CD8-positive, alpha-beta memory T cell (primary cell): ENCODE data around the gene AIG1. TPM values are rescaled to one million over a fixed set of nuclear protein-coding genes. Genes with fewer than 3 reads are reported as not detected.

Source experiments
- CTCF ChIA-PET: fragments of 350-600 bp; sonication (Branson Sonifier 250); formaldehyde crosslinking; loops from one replicate; lab custom pipeline; 2021; ENCODE audit warnings: antibody characterized with exemption; lab: Charles Lee
- POLR2A ChIA-PET: fragments of 350-600 bp; sonication (Branson Sonifier 250); formaldehyde crosslinking; loops from one replicate; lab custom pipeline; 2021; ENCODE audit warnings: antibody characterized with exemption; lab: Charles Lee
- DNase-seq, 5 donors: peaks; one replicate each; pipeline versions ENCODE4 v3.0.0 to v3.0.0-alpha.2; 2020 to 2022; ENCODE audit warnings: mixed read lengths in 1 of 5
- H3K27ac ChIP-seq: one replicate; pipeline ENCODE4 v1.7.0; 2013; ENCODE audit warnings: low read depth, mild to moderate bottlenecking, low read length, moderate library complexity
- H3K27me3 ChIP-seq: 2 replicates; pipeline ENCODE4 v1.7.0; 2013; ENCODE audit warnings: low read length, mild to moderate bottlenecking; ENCODE audit not compliant: insufficient read depth, poor library complexity, severe bottlenecking
- H3K36me3 ChIP-seq: 2 replicates; pipeline ENCODE4 v1.7.0; 2013; ENCODE audit warnings: mild to moderate bottlenecking, low read length, moderate library complexity; ENCODE audit not compliant: insufficient read depth
- H3K4me1 ChIP-seq: 2 replicates; pipeline ENCODE4 v1.7.0; 2013; ENCODE audit warnings: mild to moderate bottlenecking, low read length, moderate library complexity; ENCODE audit not compliant: insufficient read depth
- H3K4me3 ChIP-seq: 2 replicates; pipeline ENCODE4 v1.7.0; 2013; ENCODE audit warnings: mild to moderate bottlenecking, low read length
- H3K9me3 ChIP-seq: 2 replicates; pipeline ENCODE4 v1.7.0; 2013; ENCODE audit warnings: mild to moderate bottlenecking, low read length
- H3K27ac Mint-ChIP-seq, 8 donors: one replicate each; pipeline ENCODE4 v1.8.0; 2020 to 2021; ENCODE audit warnings: mixed read lengths in 8 of 8, mild to moderate bottlenecking in 6 of 8, inconsistent platforms in 3 of 8, moderate library complexity in 3 of 8
- H3K27me3 Mint-ChIP-seq, 2 donors: one replicate each; pipeline ENCODE4 v1.8.0; 2020 to 2021; ENCODE audit warnings: mixed read lengths in 2 of 2, mild to moderate bottlenecking in 1 of 2, moderate library complexity in 1 of 2
- H3K36me3 Mint-ChIP-seq, 3 donors: one replicate each; pipeline ENCODE4 v1.8.0; 2020 to 2021; ENCODE audit warnings: mixed read lengths in 3 of 3, inconsistent platforms in 1 of 3, mild to moderate bottlenecking in 1 of 3
- H3K4me1 Mint-ChIP-seq, 3 donors: one replicate each; pipeline ENCODE4 v1.8.0; 2020 to 2021; ENCODE audit warnings: mixed read lengths in 3 of 3, inconsistent platforms in 1 of 3, mild to moderate bottlenecking in 1 of 3
- H3K4me3 Mint-ChIP-seq, 7 donors: one replicate each; pipeline ENCODE4 v1.8.0; 2020 to 2021; ENCODE audit warnings: mixed read lengths in 7 of 7, mild to moderate bottlenecking in 6 of 7, moderate library complexity in 4 of 7, inconsistent platforms in 2 of 7
- H3K9me3 Mint-ChIP-seq, 5 donors: one replicate each; pipeline ENCODE4 v1.8.0; 2020 to 2022; ENCODE audit warnings: mixed read lengths in 5 of 5, mild to moderate bottlenecking in 3 of 5, moderate library complexity in 2 of 5, inconsistent platforms in 1 of 5
- polyA plus RNA-seq: library from polyadenylated mRNA; unstranded; fragments of 300-500 nt; fragmentation: Illumina TruSeq; gene quantifications from one replicate; pipeline ENCODE4 v1.2.3, GENCODE V29; 2021
- total RNA-seq, 2 experiments: library from RNA; stranded (reverse); gene quantifications; one replicate each; pipeline ENCODE4 v1.2.3, GENCODE V29; 2021

The AIG1 gene
- total and polyA plus RNA-seq, 3 experiments from 2014 or later: 6.9 to 17.3 (median 8.2) TPM

- CTCF ChIA-PET: no interaction called here
- H3K9me3 Mint-ChIP-seq: peaks cover 0 to 3% (median 0%) of the 10 kb centered on the region in 5 donors
Observed at GRCh38 chr6:143049611-143050010, 11.1 kb upstream of the AIG1 start.

GRCh38 chr6:143050509-143050908 is 10.2 kb upstream of the AIG1 start:
- ChIA-PET POLR2A (no interaction called here), CTCF (no interaction called here)
- Mint-ChIP-seq H3K9me3 (peaks cover 0 to 2% (median 0%) of the 10 kb centered on the region in 5 donors), H3K36me3 (peaks cover 0 to 11% (median 3%) of the 10 kb centered on the region in 3 donors), H3K27ac (no peak overlapping the region), H3K27me3 (peaks cover 9 to 36% of the 10 kb centered on the region in 2 donors), H3K4me3 (no peak overlapping the region), H3K4me1 (peaks cover 4 to 6% (median 5%) of the 10 kb centered on the region in 3 donors)
- Histone ChIP-seq H3K4me1 (no peaks in the 10 kb centered on the region), H3K9me3 (no peaks in the 10 kb centered on the region), H3K4me3 (no peak overlapping the region), H3K27me3 (no peaks in the 10 kb centered on the region), H3K27ac (no peak overlapping the region), H3K36me3 (no peaks in the 10 kb centered on the region)
- no peak for DNase-seq

More at GRCh38 chr6:143049611-143050010, 11.1 kb upstream of the AIG1 start:
- H3K27me3 ChIP-seq: no peaks in the 10 kb centered on the region
- no peaks in the 10 kb centered on the region for H3K9me3 ChIP-seq
- DNase-seq: no peak
- no peaks in the 10 kb centered on the region for H3K36me3 ChIP-seq
- H3K27me3 Mint-ChIP-seq: peaks cover 15 to 45% of the 10 kb centered on the region in 2 donors
- H3K36me3 Mint-ChIP-seq: peaks cover 0 to 19% (median 3%) of the 10 kb centered on the region in 3 donors
- no peak overlapping the region for H3K27ac ChIP-seq
- H3K27ac Mint-ChIP-seq: no peak overlapping the region
- no peaks in the 10 kb centered on the region for H3K4me1 ChIP-seq
- POLR2A ChIA-PET: no interaction called here
- H3K4me3 ChIP-seq: no peak overlapping the region
- peaks cover 4 to 6% (median 5%) of the 10 kb centered on the region in 3 donors for H3K4me1 Mint-ChIP-seq
- no peak overlapping the region for H3K4me3 Mint-ChIP-seq

GRCh38 chr6:143052282-143052681 is 8.4 kb upstream of the AIG1 start:
- Mint-ChIP-seq H3K27ac (no peak overlapping the region), H3K4me3 (no peak overlapping the region), H3K4me1 (peaks cover 4 to 6% (median 5%) of the 10 kb centered on the region in 3 donors), H3K9me3 (no peaks in the 10 kb centered on the region), H3K27me3 (peaks cover 5 to 18% of the 10 kb centered on the region in 2 donors), H3K36me3 (peaks cover 0 to 5% (median 1%) of the 10 kb centered on the region in 3 donors)
- Histone ChIP-seq H3K27ac (no peak overlapping the region), H3K9me3 (no peaks in the 10 kb centered on the region), H3K36me3 (no peaks in the 10 kb centered on the region), H3K27me3 (no peaks in the 10 kb centered on the region), H3K4me1 (no peaks in the 10 kb centered on the region), H3K4me3 (no peak overlapping the region)
- no peak for DNase-seq
- POLR2A ChIA-PET: no interaction called here
- CTCF ChIA-PET: no interaction called here

- Histone ChIP-seq H3K4me1 (no peaks in the 10 kb centered on the region), H3K4me3 (no peak overlapping the region), H3K27me3 (no peaks in the 10 kb centered on the region), H3K27ac (no peak overlapping the region), H3K36me3 (no peaks in the 10 kb centered on the region), H3K9me3 (no peaks in the 10 kb centered on the region)
- DNase-seq: no peak
- peaks cover 3% of the 10 kb centered on the region in 2 donors for H3K27me3 Mint-ChIP-seq
- no peaks in the 10 kb centered on the region for H3K9me3 Mint-ChIP-seq
- ChIA-PET CTCF (no interaction called here), POLR2A (no interaction called here)
- no peak overlapping the region for H3K4me3 Mint-ChIP-seq
- no peak overlapping the region for H3K27ac Mint-ChIP-seq
- peaks cover 0 to 1% (median 0%) of the 10 kb centered on the region in 3 donors for H3K36me3 Mint-ChIP-seq
- H3K4me1 Mint-ChIP-seq: peaks cover 4 to 6% (median 6%) of the 10 kb centered on the region in 3 donors
Observed at GRCh38 chr6:143053856-143054255, 6.8 kb upstream of the AIG1 start.

GRCh38 chr6:143054329-143054728 is 6.4 kb upstream of the AIG1 start:
- peaks cover 5 to 10% (median 6%) of the 10 kb centered on the region in 3 donors for H3K4me1 Mint-ChIP-seq
- ChIA-PET CTCF (no interaction called here), POLR2A (no interaction called here)
- Histone ChIP-seq H3K27ac (no peak overlapping the region), H3K4me3 (no peak overlapping the region), H3K36me3 (no peaks in the 10 kb centered on the region), H3K4me1 (no peaks in the 10 kb centered on the region), H3K9me3 (no peaks in the 10 kb centered on the region), H3K27me3 (no peaks in the 10 kb centered on the region)
- DNase-seq: no peak
- H3K9me3 Mint-ChIP-seq: no peaks in the 10 kb centered on the region
- H3K36me3 Mint-ChIP-seq: peaks cover 0 to 1% (median 0%) of the 10 kb centered on the region in 3 donors
- no peak overlapping the region for H3K27ac Mint-ChIP-seq
- H3K4me3 Mint-ChIP-seq: no peak overlapping the region
- no peaks in the 10 kb centered on the region for H3K27me3 Mint-ChIP-seq

- Histone ChIP-seq H3K4me1 (peaks cover 5% of the 10 kb centered on the region), H3K9me3 (no peaks in the 10 kb centered on the region), H3K27ac (no peak overlapping the region), H3K27me3 (no peaks in the 10 kb centered on the region), H3K4me3 (no peak overlapping the region), H3K36me3 (no peaks in the 10 kb centered on the region)
- ChIA-PET CTCF (no interaction called here), POLR2A (no interaction called here)
- no peak overlapping the region for H3K27ac Mint-ChIP-seq
- no peaks in the 10 kb centered on the region for H3K27me3 Mint-ChIP-seq
- H3K4me1 Mint-ChIP-seq: peaks cover 13 to 19% (median 14%) of the 10 kb centered on the region in 3 donors
- no peak overlapping the region for H3K4me3 Mint-ChIP-seq
- peaks cover 0 to 4% (median 1%) of the 10 kb centered on the region in 3 donors for H3K36me3 Mint-ChIP-seq
- H3K9me3 Mint-ChIP-seq: no peaks in the 10 kb centered on the region
- DNase-seq: no peak
Observed at GRCh38 chr6:143055213-143055612, 5.5 kb upstream of the AIG1 start.

GRCh38 chr6:143055891-143056290 is 4.8 kb upstream of the AIG1 start:
- H3K36me3 Mint-ChIP-seq: peaks cover 0 to 8% (median 1%) of the 10 kb centered on the region in 3 donors
- no peaks in the 10 kb centered on the region for H3K9me3 ChIP-seq
- no peak overlapping the region for H3K27ac Mint-ChIP-seq
- no peak overlapping the region for H3K4me3 ChIP-seq
- CTCF ChIA-PET: no interaction called here
- H3K9me3 Mint-ChIP-seq: no peaks in the 10 kb centered on the region
- no peak overlapping the region for H3K27ac ChIP-seq
- H3K4me3 Mint-ChIP-seq: no peak overlapping the region
- POLR2A ChIA-PET: no interaction called here
- H3K36me3 ChIP-seq: no peaks in the 10 kb centered on the region
- no peaks in the 10 kb centered on the region for H3K27me3 ChIP-seq
- H3K4me1 Mint-ChIP-seq: peaks cover 15 to 22% (median 16%) of the 10 kb centered on the region in 3 donors
- no peak for DNase-seq
- H3K4me1 ChIP-seq: peaks cover 5% of the 10 kb centered on the region
- peaks cover 0 to under 1% of the 10 kb centered on the region in 2 donors for H3K27me3 Mint-ChIP-seq

- Histone ChIP-seq H3K36me3 (no peaks in the 10 kb centered on the region), H3K27me3 (no peaks in the 10 kb centered on the region), H3K4me3 (no peak overlapping the region), H3K4me1 (peaks cover 14% of the 10 kb centered on the region), H3K9me3 (no peaks in the 10 kb centered on the region), H3K27ac (no peak overlapping the region)
- Mint-ChIP-seq H3K27ac (peak overlapping the region in 5 of 8 donors; percentile 5 to 94 (median 79)), H3K27me3 (peaks cover 0 to 2% of the 10 kb centered on the region in 2 donors), H3K36me3 (peaks cover 0 to 10% (median under 1%) of the 10 kb centered on the region in 3 donors), H3K9me3 (no peaks in the 10 kb centered on the region), H3K4me3 (peak overlapping the region in 6 of 7 donors; percentile 34 to 67 (median 53)), H3K4me1 (peaks cover 21 to 31% (median 27%) of the 10 kb centered on the region in 3 donors)
- ChIA-PET POLR2A (interaction anchor here (1.1 kb wide), 1 partner anchor 40 kb away, joined by 3 read pairs; no protein-coding TSS in a partner anchor), CTCF (interaction anchor here (1.4 kb wide), 1 partner anchor 11 kb away, joined by 3 read pairs; no protein-coding TSS in a partner anchor)
- DNase-seq: no peak
Observed at GRCh38 chr6:143058987-143059386, 1.7 kb upstream of the AIG1 start.
